KG1 (cell line): Measurements from ENCODE around the gene SYAP1.
A peak's percentile ranks its signal among the peaks of the same experiment; 100 is the strongest.
"Not testable (repeated sequence)": the region's sequence is repeated elsewhere in the genome, so short reads cannot be mapped to it uniquely, and the experiment has no call there.

ENCODE experiments used
- DNase-seq: peaks from one replicate; lab custom pipeline; 2025; lab: John Stamatoyannopoulos, UW

Gene SYAP1

GRCh38 chrX:16779815-16780214 is 60.4 kb downstream of the SYAP1 start:
- DNase-seq, result not testable (repeated sequence)

- DNase-seq, result no peak
These were observed 64.0 kb downstream of the SYAP1 start for GRCh38 chrX:16783452-16783851.

- not testable (repeated sequence) for DNase-seq
These were observed 65.0 kb downstream of the SYAP1 start for GRCh38 chrX:16784440-16784839.

GRCh38 chrX:16785247-16786138 is 66.1 kb downstream of the SYAP1 start:
- DNase-seq, result peak; percentile 16

- peak; percentile 86 for DNase-seq
These were observed 66.9 kb downstream of the SYAP1 start, which contains the start of gene TXLNG for GRCh38 chrX:16786139-16786790. Gene TXLNG (plus strand): TSS chrX:16786466. CDS start chrX:16786488, 22 bp downstream.

- peak; percentile 0 for DNase-seq
These were observed 67.7 kb downstream of the SYAP1 start for GRCh38 chrX:16786791-16787735.

GRCh38 chrX:16788477-16788876 is 69.1 kb downstream of the SYAP1 start:
- no peak for DNase-seq

- DNase-seq, result no peak
These were observed 76.9 kb downstream of the SYAP1 start for GRCh38 chrX:16796298-16796697.

- no peak for DNase-seq
These were observed 77.9 kb downstream of the SYAP1 start for GRCh38 chrX:16797358-16797757.

- DNase-seq, result no peak
These were observed 78.4 kb downstream of the SYAP1 start for GRCh38 chrX:16797841-16798240.

- DNase-seq, result no peak
These were observed 85.6 kb downstream of the SYAP1 start for GRCh38 chrX:16804923-16805464.

- DNase-seq, result no peak
These were observed 88.1 kb downstream of the SYAP1 start for GRCh38 chrX:16807548-16807947.

- no peak for DNase-seq
These were observed 88.6 kb downstream of the SYAP1 start for GRCh38 chrX:16807976-16808542.

GRCh38 chrX:16814597-16814996 is 95.2 kb downstream of the SYAP1 start:
- DNase-seq, result no peak
